Subcutaneous abdominal adipose tissue (tissue), 5 donors: ENCODE data around the gene TST.
"Not testable (repeated sequence)": the region's sequence is repeated elsewhere in the genome, so short reads cannot be mapped to it uniquely, and the experiment has no call there.

ENCODE experiments used
- H3K27ac ChIP-seq: one replicate; pipeline ENCODE4 v1.7.0; 2013; ENCODE audit warnings: low read depth, mild to moderate bottlenecking, inconsistent platforms, low read length, moderate library complexity
- H3K27me3 ChIP-seq, 5 donors: one replicate each; pipeline ENCODE4 v1.7.0; 2013; ENCODE audit warnings: low read length in 5 of 5, inconsistent platforms in 1 of 5; ENCODE audit not compliant: control insufficient read depth in 5 of 5, insufficient read depth in 4 of 5
- H3K36me3 ChIP-seq, 5 donors: one replicate each; pipeline ENCODE4 v1.7.0; 2013; ENCODE audit warnings: low read length in 5 of 5; ENCODE audit not compliant: control insufficient read depth in 5 of 5, insufficient read depth in 5 of 5
- H3K4me1 ChIP-seq, 5 donors: one replicate each; pipeline ENCODE4 v1.7.0; 2013; ENCODE audit warnings: low read length in 5 of 5, mild to moderate bottlenecking in 3 of 5, moderate library complexity in 1 of 5; ENCODE audit not compliant: control insufficient read depth in 5 of 5, insufficient read depth in 5 of 5
- H3K4me3 ChIP-seq, 5 donors: one replicate each; pipeline ENCODE4 v1.7.0; 2013; ENCODE audit warnings: low read length in 5 of 5, low read depth in 1 of 5
- H3K9ac ChIP-seq, 5 donors: one replicate each; pipeline ENCODE4 v1.7.0; 2013; ENCODE audit warnings: low read length in 5 of 5, mild to moderate bottlenecking in 4 of 5, moderate library complexity in 3 of 5
- H3K9me3 ChIP-seq, 5 donors: one replicate each; pipeline ENCODE4 v1.7.0; 2013; ENCODE audit warnings: low read length in 5 of 5; ENCODE audit not compliant: control insufficient read depth in 5 of 5
- donor health status: healthy.
- donor health status: healthy.
- donor health status: healthy.
- donor health status: healthy.
- donor health status: healthy.

TST gene

GRCh38 chr22:36990457-36990856 is 28.8 kb downstream of the TST start:
- Histone ChIP-seq H3K4me1 (no peaks in the 10 kb centered on the region), H3K36me3 (no peaks in the 10 kb centered on the region), H3K9me3 (peaks cover 3 to 16% (median 10%) of the 10 kb centered on the region in 5 donors), H3K27ac (no peak overlapping the region), H3K9ac (no peak overlapping the region), H3K27me3 (peaks cover 10 to 28% (median 25%) of the 10 kb centered on the region in 5 donors), H3K4me3 (no peak overlapping the region)

- Histone ChIP-seq H3K9me3 (peaks cover 3 to 20% (median 15%) of the 10 kb centered on the region in 5 donors), H3K27me3 (peaks cover 10 to 28% (median 21%) of the 10 kb centered on the region in 5 donors)
- not testable (repeated sequence) for H3K4me3 ChIP-seq, H3K27ac ChIP-seq, H3K9ac ChIP-seq, H3K4me1 ChIP-seq, H3K36me3 ChIP-seq
Measured at GRCh38 chr22:36989012-36989411, 30.2 kb downstream of the TST start.

GRCh38 chr22:36988075-36988832 is 31.0 kb downstream of the TST start:
- Histone ChIP-seq H3K9me3 (peaks cover 3 to 20% (median 15%) of the 10 kb centered on the region in 5 donors), H3K27me3 (peaks cover 10 to 31% (median 21%) of the 10 kb centered on the region in 5 donors)

GRCh38 chr22:36986242-36986821 is 32.9 kb downstream of the TST start:
- Histone ChIP-seq H3K9me3 (peaks cover 3 to 20% (median 15%) of the 10 kb centered on the region in 5 donors), H3K27me3 (peaks cover 10 to 30% (median 26%) of the 10 kb centered on the region in 5 donors), H3K4me3 (peak overlapping the region in 1 of 5 donors; percentile 15), H3K36me3 (no peaks in the 10 kb centered on the region), H3K9ac (no peak overlapping the region), H3K4me1 (no peaks in the 10 kb centered on the region), H3K27ac (no peak overlapping the region)

More at GRCh38 chr22:36988075-36988832, 31.0 kb downstream of the TST start:
- Histone ChIP-seq H3K4me1 (no peaks in the 10 kb centered on the region), H3K36me3 (no peaks in the 10 kb centered on the region), H3K27ac (no peak overlapping the region), H3K4me3 (no peak overlapping the region), H3K9ac (no peak overlapping the region)

- H3K9me3 ChIP-seq: peaks cover 3 to 20% (median 15%) of the 10 kb centered on the region in 5 donors
- no peak overlapping the region for H3K27ac ChIP-seq
- H3K4me1 ChIP-seq: peaks cover 0 to 7% (median 0%) of the 10 kb centered on the region in 5 donors
- H3K4me3 ChIP-seq: peak overlapping the region in 1 of 5 donors; percentile 15
- no peak overlapping the region for H3K9ac ChIP-seq
- H3K27me3 ChIP-seq: peaks cover 4 to 20% (median 17%) of the 10 kb centered on the region in 5 donors
- no peaks in the 10 kb centered on the region for H3K36me3 ChIP-seq
Measured at GRCh38 chr22:36985211-36985889, 33.9 kb downstream of the TST start.

GRCh38 chr22:36982136-36982535 is 37.1 kb downstream of the TST start:
- Histone ChIP-seq H3K9me3 (peaks cover 3 to 20% (median 15%) of the 10 kb centered on the region in 5 donors), H3K36me3 (no peaks in the 10 kb centered on the region), H3K27me3 (peaks cover under 1 to 11% (median 6%) of the 10 kb centered on the region in 5 donors), H3K4me1 (peaks cover 0 to 16% (median 7%) of the 10 kb centered on the region in 5 donors), H3K27ac (no peak overlapping the region), H3K4me3 (no peak overlapping the region), H3K9ac (no peak overlapping the region)

- Histone ChIP-seq H3K27me3 (peaks cover 6 to 17% (median 8%) of the 10 kb centered on the region in 5 donors), H3K4me3 (no peak overlapping the region), H3K27ac (no peak overlapping the region), H3K36me3 (no peaks in the 10 kb centered on the region), H3K4me1 (peaks cover 0 to 16% (median 7%) of the 10 kb centered on the region in 5 donors), H3K9me3 (peaks cover 3 to 13% (median 13%) of the 10 kb centered on the region in 5 donors), H3K9ac (no peak overlapping the region)
Measured at GRCh38 chr22:36981247-36981775, 37.9 kb downstream of the TST start.

GRCh38 chr22:36979016-36979910 is 40.0 kb downstream of the TST start:
- Histone ChIP-seq H3K27ac (no peak overlapping the region), H3K4me1 (peaks cover 0 to 16% (median 7%) of the 10 kb centered on the region in 5 donors), H3K36me3 (no peaks in the 10 kb centered on the region), H3K27me3 (peaks cover 6 to 17% (median 9%) of the 10 kb centered on the region in 5 donors), H3K4me3 (no peak overlapping the region), H3K9ac (no peak overlapping the region), H3K9me3 (no peaks in the 10 kb centered on the region)
